PFSK-1 (cell line): ENCODE results near the gene VSTM2A.

ENCODE experiments used
- FOXP2 ChIP-seq: optimal IDR thresholded peaks from 2 replicates; pipeline ENCODE3; 2011; ENCODE audit warnings: borderline replicate concordance, control low read depth, inconsistent platforms; ENCODE audit not compliant: insufficient read depth; ENCODE audit errors: extremely low read length, extremely low read depth
- POLR2AphosphoS5 ChIP-seq: IDR thresholded peaks from 2 replicates; pipeline ENCODE4 v1.6.1; 2012; ENCODE audit warnings: low read depth, mild to moderate bottlenecking, control low read depth, low read length, moderate library complexity
- SIN3A ChIP-seq: IDR thresholded peaks from 2 replicates; pipeline ENCODE4 v1.6.1; 2012; ENCODE audit warnings: mild to moderate bottlenecking, low read length, moderate library complexity, borderline replicate concordance; ENCODE audit not compliant: insufficient read depth
- TAF1 ChIP-seq: IDR thresholded peaks from 2 replicates; pipeline ENCODE4 v1.6.1; 2012; ENCODE audit warnings: low read length, control low read depth, borderline replicate concordance; ENCODE audit not compliant: insufficient read depth
- TF ChIP-seq, protein P1 (sequence below), 2 experiments: IDR thresholded peaks; 2 replicates each; pipeline versions ENCODE4 v1.6.1 to v1.8.0; 2011 to 2012; ENCODE audit warnings: low read depth in 2 of 2, low read length in 2 of 2, control low read depth in 1 of 2, inconsistent platforms in 1 of 2, mild to moderate bottlenecking in 1 of 2, moderate library complexity in 1 of 2; ENCODE audit not compliant: insufficient read depth in 1 of 2

DNA sequence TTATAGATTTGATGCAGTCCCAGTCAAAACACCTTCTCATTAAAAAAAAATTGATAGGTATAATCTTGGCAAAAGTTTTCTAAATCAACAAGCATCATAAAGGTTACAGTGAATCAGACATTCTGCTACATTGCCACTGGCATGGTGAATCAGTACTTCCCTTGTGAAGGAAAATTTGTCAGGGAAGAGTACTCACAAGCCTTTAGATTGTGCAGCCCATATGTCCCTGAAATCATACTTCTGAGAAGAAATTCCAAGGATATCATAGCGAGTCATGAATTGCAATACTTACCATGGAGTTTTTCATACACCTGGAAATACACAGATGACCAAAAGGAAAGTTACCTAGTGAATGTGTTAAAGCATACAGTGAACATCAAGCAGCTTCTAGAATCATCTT lies 17.2 kb downstream of the VSTM2A start:
- TF ChIP-seq POLR2AphosphoS5 (no peak), SIN3A (no peak), TAF1 (no peak), FOXP2 (no peak)
- TF ChIP-seq, protein P1, sequence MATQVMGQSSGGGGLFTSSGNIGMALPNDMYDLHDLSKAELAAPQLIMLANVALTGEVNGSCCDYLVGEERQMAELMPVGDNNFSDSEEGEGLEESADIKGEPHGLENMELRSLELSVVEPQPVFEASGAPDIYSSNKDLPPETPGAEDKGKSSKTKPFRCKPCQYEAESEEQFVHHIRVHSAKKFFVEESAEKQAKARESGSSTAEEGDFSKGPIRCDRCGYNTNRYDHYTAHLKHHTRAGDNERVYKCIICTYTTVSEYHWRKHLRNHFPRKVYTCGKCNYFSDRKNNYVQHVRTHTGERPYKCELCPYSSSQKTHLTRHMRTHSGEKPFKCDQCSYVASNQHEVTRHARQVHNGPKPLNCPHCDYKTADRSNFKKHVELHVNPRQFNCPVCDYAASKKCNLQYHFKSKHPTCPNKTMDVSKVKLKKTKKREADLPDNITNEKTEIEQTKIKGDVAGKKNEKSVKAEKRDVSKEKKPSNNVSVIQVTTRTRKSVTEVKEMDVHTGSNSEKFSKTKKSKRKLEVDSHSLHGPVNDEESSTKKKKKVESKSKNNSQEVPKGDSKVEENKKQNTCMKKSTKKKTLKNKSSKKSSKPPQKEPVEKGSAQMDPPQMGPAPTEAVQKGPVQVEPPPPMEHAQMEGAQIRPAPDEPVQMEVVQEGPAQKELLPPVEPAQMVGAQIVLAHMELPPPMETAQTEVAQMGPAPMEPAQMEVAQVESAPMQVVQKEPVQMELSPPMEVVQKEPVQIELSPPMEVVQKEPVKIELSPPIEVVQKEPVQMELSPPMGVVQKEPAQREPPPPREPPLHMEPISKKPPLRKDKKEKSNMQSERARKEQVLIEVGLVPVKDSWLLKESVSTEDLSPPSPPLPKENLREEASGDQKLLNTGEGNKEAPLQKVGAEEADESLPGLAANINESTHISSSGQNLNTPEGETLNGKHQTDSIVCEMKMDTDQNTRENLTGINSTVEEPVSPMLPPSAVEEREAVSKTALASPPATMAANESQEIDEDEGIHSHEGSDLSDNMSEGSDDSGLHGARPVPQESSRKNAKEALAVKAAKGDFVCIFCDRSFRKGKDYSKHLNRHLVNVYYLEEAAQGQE (IDR thresholded peaks at IDR 0.05; ENCODE audit: insufficient read depth in 1 of 2, low read depth in 2 of 2, low read length in 2 of 2): no peak
